ENCODE results near the gene NR3C1. TPM values are rescaled to one million over a fixed set of nuclear protein-coding genes. Genes with fewer than 3 reads are reported as not detected.

NR3C1 gene
- total and polyA plus RNA-seq, 2 donors (not counting 1 experiment from before 2014, with no cell fraction given), result 17.6 to 218 TPM

- no peak for DNase-seq
- Histone ChIP-seq H3K27ac (ENCODE audit: low read length in 2 of 2) (no peak overlapping the region), H3K79me2 (ENCODE audit: control insufficient read depth, insufficient read depth, low read length) (peaks cover 99% of the 10 kb centered on the region), H3K9me3 (ENCODE audit: control extremely low read depth in 1 of 3, control insufficient read depth in 2 of 3, insufficient read depth in 1 of 3, low read length in 2 of 3) (peaks cover 6 to 28% (median 11%) of the 10 kb centered on the region in 3 donors), H3K27me3 (replicated peaks in 1 of 4; ENCODE audit: control extremely low read depth in 1 of 4, control insufficient read depth in 3 of 4, insufficient read depth in 4 of 4, low read length in 3 of 4) (no peaks in the 10 kb centered on the region), H2AFZ (ENCODE audit: insufficient read depth, low read depth, low read length, poor library complexity, severe bottlenecking) (no peak overlapping the region), H3K4me2 (replicated peaks; ENCODE audit: low read depth, low read length, poor library complexity, severe bottlenecking) (no peak overlapping the region), H3K36me3 (replicated peaks in 1 of 2; ENCODE audit: control extremely low read depth in 1 of 2, control insufficient read depth in 1 of 2, extremely low read depth in 1 of 2, insufficient read depth in 2 of 2, low read length in 1 of 2) (peaks cover 6 to 20% of the 10 kb centered on the region in 2 experiments), H4K20me1 (ENCODE audit: control insufficient read depth, insufficient read depth, low read length, poor library complexity, severe bottlenecking) (peaks cover 57% of the 10 kb centered on the region), H3K9ac (ENCODE audit: low read length) (no peak overlapping the region), H3K4me1 (ENCODE audit: control insufficient read depth in 2 of 2, insufficient read depth in 2 of 2, low read length in 2 of 2) (peaks cover 4 to 11% of the 10 kb centered on the region in 2 donors), H3K4me3 (ENCODE audit: control extremely low read depth in 1 of 5, extremely low read depth in 1 of 5, insufficient read depth in 1 of 5, low read depth in 2 of 5, low read length in 4 of 5) (no peak overlapping the region)
- ATAC-seq (ENCODE audit: low read depth), result no peak
- CTCF ChIA-PET, result no interaction called here
- H3K27me3 Mint-ChIP-seq, result no peaks in the 10 kb centered on the region
- no peak overlapping the region for H3K27ac Mint-ChIP-seq
- POLR2A ChIA-PET, result no interaction called here
- peaks cover 14% of the 10 kb centered on the region for H3K9me3 Mint-ChIP-seq (ENCODE audit: insufficient read depth)
- H3K4me3 Mint-ChIP-seq, result no peak overlapping the region
- TF ChIP-seq CTCF (IDR thresholded peaks at IDR 0.05), result no peak
- no peak for TF ChIP-seq EZH2 (IDR thresholded peaks at IDR 0.05; ENCODE audit: borderline replicate concordance, insufficient read depth, low read depth, low read length, poor library complexity, severe bottlenecking)
- intact Hi-C loops (cut with micrococcal nuclease), result no loop called here
- no CpG with 5 or more reads among the region's 1 CpG for WGBS (ENCODE audit: insufficient coverage)
- H3K4me1 Mint-ChIP-seq, result peaks cover 71% of the 10 kb centered on the region
Measured at GRCh38 chr5:143386725-143387124, 16.8 kb downstream of the NR3C1 start.

- Mint-ChIP-seq H3K27ac (no peak overlapping the region), H3K27me3 (no peaks in the 10 kb centered on the region), H3K4me3 (no peak overlapping the region), H3K4me1 (peaks cover 78% of the 10 kb centered on the region), H3K9me3 (ENCODE audit: insufficient read depth) (peaks cover 14% of the 10 kb centered on the region)
- Histone ChIP-seq H3K27ac (ENCODE audit: low read length in 2 of 2) (no peak overlapping the region), H3K79me2 (ENCODE audit: control insufficient read depth, insufficient read depth, low read length) (peaks cover 99% of the 10 kb centered on the region), H3K4me2 (replicated peaks; ENCODE audit: low read depth, low read length, poor library complexity, severe bottlenecking) (no peak overlapping the region), H3K9ac (ENCODE audit: low read length) (no peak overlapping the region), H3K36me3 (replicated peaks in 1 of 2; ENCODE audit: control extremely low read depth in 1 of 2, control insufficient read depth in 1 of 2, extremely low read depth in 1 of 2, insufficient read depth in 2 of 2, low read length in 1 of 2) (peaks cover 6 to 20% of the 10 kb centered on the region in 2 experiments), H3K4me3 (ENCODE audit: control extremely low read depth in 1 of 5, extremely low read depth in 1 of 5, insufficient read depth in 1 of 5, low read depth in 2 of 5, low read length in 4 of 5) (no peak overlapping the region), H2AFZ (ENCODE audit: insufficient read depth, low read depth, low read length, poor library complexity, severe bottlenecking) (no peak overlapping the region), H3K9me3 (ENCODE audit: control extremely low read depth in 1 of 3, control insufficient read depth in 2 of 3, insufficient read depth in 1 of 3, low read length in 2 of 3) (peaks cover 6 to 28% (median 11%) of the 10 kb centered on the region in 3 donors), H4K20me1 (ENCODE audit: control insufficient read depth, insufficient read depth, low read length, poor library complexity, severe bottlenecking) (peaks cover 61% of the 10 kb centered on the region), H3K4me1 (ENCODE audit: control insufficient read depth in 2 of 2, insufficient read depth in 2 of 2, low read length in 2 of 2) (peaks cover 4 to 16% of the 10 kb centered on the region in 2 donors), H3K27me3 (replicated peaks in 1 of 4; ENCODE audit: control extremely low read depth in 1 of 4, control insufficient read depth in 3 of 4, insufficient read depth in 4 of 4, low read length in 3 of 4) (no peaks in the 10 kb centered on the region)
- no peak for TF ChIP-seq EZH2 (IDR thresholded peaks at IDR 0.05; ENCODE audit: borderline replicate concordance, insufficient read depth, low read depth, low read length, poor library complexity, severe bottlenecking)
- ChIA-PET POLR2A (no interaction called here), CTCF (no interaction called here)
- WGBS (ENCODE audit: insufficient coverage), result 100% methylated on average over 2 of the region's 3 CpGs
- no peak for ATAC-seq (ENCODE audit: low read depth)
- intact Hi-C loops (cut with micrococcal nuclease), result no loop called here
- no peak for DNase-seq
Measured at GRCh38 chr5:143384865-143385657, 18.4 kb downstream of the NR3C1 start.
